ENCODE data around the gene LRIT1.

DNA sequence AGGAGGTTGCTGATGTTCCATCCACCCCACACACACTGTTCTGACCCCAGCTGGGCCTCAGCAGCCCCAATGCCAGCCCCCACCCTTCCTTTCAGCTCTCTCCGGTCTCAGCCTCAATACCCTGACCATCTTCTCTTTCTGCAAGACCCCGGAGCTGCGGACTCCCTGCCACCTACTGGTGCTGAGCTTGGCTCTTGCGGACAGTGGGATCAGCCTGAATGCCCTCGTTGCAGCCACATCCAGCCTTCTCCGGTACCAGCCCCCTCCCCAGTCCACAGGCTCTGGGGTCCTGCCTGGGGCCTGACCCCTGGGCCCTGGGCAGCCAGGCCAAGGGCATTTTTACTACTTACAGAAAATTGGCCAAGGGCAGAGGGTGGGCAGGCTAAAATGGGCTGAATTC is 6.2 kb upstream of the LRIT1 start:
- no peak for TF ChIP-seq POLR2AphosphoS5 (IDR thresholded peaks at IDR 0.05)
- TF ChIP-seq, protein P1, sequence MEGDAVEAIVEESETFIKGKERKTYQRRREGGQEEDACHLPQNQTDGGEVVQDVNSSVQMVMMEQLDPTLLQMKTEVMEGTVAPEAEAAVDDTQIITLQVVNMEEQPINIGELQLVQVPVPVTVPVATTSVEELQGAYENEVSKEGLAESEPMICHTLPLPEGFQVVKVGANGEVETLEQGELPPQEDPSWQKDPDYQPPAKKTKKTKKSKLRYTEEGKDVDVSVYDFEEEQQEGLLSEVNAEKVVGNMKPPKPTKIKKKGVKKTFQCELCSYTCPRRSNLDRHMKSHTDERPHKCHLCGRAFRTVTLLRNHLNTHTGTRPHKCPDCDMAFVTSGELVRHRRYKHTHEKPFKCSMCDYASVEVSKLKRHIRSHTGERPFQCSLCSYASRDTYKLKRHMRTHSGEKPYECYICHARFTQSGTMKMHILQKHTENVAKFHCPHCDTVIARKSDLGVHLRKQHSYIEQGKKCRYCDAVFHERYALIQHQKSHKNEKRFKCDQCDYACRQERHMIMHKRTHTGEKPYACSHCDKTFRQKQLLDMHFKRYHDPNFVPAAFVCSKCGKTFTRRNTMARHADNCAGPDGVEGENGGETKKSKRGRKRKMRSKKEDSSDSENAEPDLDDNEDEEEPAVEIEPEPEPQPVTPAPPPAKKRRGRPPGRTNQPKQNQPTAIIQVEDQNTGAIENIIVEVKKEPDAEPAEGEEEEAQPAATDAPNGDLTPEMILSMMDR (IDR thresholded peaks at IDR 0.05): no peak
